ENCODE results near the gene CYSRT1. TPM values are rescaled to one million over a fixed set of nuclear protein-coding genes. Genes with fewer than 3 reads are reported as not detected.
A peak's percentile ranks its signal among the peaks of the same experiment; 100 is the strongest.

Gene CYSRT1
- total RNA-seq, 1 donor from 2014 or later: 1.4 TPM

DNA sequence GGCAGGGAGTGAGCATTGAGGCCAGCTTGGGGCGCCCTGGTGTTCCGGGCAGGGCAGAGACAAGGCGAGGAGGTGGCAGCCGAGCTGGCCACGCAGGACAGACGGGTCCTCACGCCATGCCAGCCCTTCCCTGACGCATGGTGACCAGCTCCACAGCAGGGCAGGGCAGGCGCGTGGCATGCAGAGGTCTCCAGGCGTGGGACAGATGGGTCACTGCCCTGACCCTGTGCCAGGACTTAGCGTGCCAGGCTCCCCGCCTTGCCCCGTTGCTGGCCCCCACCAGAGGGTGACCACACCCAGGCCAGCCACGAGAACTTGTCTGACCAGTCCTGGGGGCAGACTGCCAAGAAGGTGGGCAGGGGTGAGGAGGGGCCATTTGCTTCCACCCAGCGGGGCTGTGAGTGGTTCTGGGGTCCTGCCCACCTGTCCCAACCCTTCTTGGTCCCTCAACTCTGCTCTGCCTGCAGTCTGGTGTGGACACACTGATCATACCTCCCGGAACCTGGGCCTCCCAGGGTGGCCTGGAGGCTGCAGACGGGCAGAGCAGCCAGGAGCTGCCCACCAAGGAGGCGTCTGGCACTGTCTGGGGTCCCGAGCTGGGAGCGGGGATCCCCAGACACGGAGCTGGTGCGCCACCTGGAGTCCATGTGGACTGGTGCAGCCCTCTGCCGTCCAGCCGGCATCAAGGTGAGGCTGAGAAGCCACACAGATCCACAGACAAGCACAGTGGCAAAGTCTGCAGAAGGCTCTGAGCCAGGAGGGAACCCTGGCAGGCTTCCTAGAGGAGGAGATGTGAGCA lies 2.3 kb downstream of the CYSRT1 start, which contains the start of gene RNF224:
Gene RNF224, plus strand, starts transcription at position 449 of the 799 bp plus-strand sequence. CDS start 834 bp downstream, outside the sequence.
- DNase-seq: peak; percentile 47

DNA sequence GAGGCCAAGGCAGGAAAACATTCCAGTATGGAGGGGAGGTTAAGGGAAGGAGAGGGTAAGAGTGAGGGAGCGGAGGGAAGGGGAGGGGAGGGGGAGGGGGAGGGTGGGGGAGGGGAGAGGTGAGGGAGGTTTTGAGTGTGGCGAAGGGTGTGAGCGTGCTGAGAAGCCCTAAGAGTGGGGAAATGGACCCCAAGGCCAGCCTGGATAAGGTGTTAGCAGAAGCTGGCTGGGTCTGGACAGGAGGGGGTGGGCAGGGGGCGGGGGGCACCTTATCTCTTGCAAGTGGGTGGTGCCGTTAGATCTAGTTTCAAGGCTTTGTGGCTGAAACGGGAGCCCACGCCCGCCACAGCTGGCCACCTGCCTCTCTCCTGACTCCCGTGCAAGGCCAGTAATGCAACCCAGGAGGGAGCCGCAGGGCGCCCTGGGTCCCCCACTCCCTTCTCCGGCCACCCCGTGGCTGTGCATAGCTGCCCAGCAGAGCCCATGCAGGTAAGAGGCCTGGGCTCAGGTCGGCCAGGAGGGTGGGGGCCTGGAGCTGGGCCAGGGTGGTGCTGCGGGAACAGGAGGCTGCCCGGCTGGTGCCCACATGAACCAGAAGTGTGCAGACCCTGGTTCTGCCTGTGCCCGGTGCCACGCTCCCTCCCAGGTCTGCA lies 3.0 kb downstream of the CYSRT1 start:
- DNase-seq: no peak

DNA sequence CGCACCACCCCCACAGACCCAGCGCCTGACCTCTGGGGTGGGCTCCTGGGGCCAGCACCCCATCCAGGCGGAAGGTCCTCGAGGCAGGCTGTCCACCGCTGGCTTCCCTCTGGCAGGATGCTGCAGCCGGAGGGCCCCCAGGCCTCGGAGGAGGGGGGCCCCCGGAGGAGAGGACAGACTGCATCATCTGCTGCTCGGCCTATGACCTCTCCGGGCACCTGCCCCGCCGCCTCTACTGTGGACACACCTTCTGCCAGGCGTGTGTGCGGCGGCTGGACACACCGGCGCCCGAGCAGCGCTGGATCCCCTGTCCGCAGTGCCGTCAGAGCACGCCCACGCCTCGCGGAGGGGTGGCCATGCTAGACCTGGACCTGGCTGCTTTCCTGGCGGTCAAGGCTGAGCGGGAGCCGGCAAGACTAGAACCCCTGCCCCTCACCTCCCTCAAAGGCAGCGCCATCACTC lies 3.6 kb downstream of the CYSRT1 start:
- no peak for DNase-seq

DNA sequence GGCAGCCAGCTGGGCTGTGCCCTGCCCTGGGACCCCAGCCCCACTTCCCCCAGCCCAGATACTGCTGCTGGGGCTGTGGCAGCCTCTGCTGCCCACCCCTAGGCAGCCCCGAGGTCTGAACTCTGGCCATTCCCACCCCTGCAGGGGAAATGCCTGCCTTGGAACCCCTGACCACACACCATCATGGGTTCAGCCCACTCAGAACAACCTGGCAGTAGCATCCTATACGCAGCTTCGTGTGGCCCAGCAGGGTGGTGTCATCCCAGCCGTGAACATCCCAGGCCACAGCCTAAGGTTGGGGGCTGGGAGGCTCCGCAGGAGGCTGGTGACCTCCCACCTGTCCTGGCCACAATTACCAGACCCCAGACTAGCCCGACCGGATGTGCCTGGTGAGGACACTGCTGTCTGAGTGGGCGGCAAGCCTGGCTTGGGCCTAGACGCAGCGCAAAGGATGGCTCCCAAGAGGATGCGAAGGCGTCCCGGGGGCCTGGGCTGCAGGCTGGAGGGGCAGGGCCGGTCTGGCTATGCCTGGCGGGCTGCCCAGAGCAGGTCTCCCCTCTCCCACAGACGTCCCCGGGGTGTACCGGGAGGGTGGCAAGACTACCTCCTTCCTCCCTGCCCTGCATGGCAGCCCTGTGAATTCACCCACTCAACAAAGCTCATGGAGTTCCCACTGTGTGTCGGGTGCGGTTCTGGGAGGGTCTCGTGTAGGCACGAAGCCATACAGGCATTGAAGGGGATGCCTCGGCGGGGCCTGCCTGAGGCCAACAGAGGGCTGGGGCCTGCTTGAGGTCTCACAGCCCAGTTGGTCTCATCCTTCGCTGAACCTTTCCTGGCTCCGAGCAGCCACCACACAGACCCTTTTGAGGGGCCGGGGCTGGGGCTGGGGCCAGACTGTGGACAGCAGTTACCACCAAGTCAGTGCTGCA lies 4.3 kb downstream of the CYSRT1 start:
- no peak for DNase-seq

DNA sequence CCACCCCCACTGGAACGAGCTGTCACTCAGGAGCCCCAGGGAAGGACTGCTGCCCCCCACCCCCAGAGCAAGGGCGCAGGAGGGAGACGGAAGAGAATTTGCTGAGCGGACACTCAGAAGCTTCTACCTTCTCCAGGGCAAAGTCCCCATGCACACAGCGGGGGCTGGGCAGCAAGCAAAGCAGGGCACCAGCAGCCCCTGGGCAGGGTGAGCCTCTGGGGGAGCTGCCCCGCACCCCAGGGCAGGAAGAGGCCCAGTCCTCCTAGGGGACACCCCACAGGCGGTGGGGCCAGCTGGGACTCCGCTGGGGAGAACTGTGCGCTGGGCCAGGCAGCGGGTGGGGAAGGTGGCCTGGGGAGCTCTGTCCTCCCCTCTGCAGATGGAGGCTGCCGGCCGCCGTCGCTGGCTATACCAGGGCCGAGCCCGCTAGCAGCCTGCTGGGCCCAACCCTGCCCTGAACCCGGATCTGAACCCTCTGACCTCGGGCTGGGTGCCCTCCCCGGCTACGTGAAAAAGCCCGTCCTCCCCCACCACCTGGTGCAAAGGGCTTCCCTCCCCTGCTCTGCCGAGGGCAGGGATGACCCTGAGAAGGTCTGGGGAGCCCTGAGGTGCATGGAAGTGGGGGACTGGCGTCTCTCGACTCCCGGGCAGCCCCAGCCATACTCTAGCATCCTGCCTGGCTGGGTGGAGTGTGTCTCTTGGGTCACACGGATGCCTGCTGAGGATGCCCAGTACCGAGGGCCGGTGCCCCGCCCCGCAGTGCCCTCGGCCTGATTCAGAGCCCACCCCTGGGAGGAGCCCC lies 5.1 kb downstream of the CYSRT1 start:
- DNase-seq: no peak

DNA sequence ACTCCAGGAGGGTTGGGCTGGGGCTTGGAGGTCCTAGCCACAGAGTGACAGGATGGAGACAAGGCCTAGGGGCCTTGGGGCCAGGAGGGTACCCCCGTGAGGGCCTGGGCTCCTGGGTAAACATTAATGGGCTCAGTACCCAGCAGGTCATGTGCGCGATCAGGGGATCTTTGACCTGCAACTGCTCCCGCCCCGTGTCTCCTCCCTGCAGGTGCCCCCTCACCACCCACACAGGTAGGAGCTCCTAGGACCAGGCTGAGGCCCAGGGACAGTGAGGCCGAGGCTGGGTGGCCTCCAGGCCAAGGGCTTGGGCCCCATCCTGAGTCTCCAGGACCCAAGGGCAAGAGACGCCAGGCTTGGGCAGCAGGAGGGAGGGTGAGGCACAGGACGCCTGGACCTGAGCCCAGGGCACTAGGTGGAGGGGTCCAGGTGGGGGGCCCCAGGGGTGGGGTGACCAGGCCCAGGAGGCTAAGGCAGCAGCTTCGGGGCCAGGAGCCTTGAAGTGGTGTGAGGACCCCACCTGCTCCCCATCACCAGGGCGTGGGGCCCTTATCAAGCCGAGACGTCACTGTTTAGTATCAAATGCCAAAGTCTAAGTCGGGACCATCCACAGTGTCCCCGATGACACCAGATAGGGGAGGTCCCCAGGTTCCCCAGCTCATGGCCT lies 5.9 kb downstream of the CYSRT1 start, which contains the start of gene SLC34A3:
Gene SLC34A3, plus strand, starts transcription at position 197 of the 667 bp plus-strand sequence. CDS start 802 bp downstream, outside the sequence.
- DNase-seq: no peak

DNA sequence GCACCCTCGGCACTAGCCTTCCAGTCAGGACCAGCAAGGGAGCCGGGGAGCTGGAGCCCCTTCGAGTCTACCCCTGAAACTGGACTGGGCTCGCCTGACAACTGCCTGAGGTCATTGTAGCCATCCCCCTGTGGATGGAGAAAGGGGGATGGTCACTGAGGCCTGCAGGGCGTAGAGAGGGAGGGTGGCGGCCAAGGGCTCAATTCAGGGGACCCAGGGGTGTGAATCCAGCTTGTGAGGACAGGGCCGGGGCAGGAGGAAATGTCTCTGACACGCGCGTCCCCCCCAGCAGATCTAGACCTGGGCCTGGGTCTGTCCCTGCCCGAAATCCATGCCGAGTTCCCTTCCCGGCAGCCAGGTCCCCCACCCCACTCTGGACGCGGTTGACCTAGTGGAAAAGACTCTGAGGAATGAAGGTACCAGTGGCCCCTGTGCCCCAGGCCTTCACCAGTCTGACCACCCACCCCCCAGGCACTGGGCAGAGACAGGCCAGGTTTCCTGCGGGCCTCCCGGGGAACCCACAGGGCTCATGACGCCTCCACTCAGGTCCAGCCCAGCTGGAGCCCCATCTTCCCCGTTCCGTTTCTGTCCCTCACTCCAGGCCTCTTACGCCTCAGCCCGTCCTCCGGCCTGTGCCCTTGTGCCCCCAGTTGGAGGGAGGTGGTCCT lies 6.5 kb downstream of the CYSRT1 start:
- DNase-seq: no peak

DNA sequence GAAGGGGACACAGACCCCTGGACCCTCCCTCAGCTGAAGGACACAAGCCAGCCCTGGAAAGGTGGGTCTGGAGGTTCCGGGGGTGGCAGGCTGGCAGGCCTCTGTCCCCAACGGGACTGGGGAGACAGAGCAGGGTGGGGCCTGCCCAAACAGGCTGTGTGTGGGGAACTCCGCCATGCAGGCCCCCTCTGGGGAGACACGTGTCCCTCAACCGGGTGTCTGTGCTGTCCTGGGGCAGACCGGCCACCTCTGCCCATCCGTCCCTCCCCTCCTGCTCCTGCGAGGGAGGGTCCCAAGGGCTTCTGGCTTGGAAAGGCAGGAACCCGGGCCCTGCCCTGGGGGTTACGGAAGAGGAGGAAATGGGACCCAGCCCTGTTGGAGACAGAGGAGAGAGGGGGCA lies 7.1 kb downstream of the CYSRT1 start:
- DNase-seq: no peak

DNA sequence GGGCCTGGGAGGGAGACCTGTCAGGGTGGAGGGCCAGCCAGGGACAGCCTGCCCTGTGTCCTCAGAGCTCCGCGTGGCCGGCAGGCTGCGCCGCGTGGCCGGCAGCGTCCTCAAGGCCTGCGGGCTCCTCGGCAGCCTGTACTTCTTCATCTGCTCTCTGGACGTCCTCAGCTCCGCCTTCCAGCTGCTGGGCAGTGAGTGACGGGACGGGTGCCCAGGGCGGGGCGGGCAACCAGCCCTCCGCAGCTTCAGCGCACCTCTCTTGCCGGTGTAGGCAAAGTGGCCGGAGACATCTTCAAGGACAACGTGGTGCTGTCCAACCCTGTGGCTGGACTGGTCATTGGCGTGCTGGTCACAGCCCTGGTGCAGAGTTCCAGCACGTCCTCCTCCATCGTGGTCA lies 7.5 kb downstream of the CYSRT1 start:
- DNase-seq: no peak

DNA sequence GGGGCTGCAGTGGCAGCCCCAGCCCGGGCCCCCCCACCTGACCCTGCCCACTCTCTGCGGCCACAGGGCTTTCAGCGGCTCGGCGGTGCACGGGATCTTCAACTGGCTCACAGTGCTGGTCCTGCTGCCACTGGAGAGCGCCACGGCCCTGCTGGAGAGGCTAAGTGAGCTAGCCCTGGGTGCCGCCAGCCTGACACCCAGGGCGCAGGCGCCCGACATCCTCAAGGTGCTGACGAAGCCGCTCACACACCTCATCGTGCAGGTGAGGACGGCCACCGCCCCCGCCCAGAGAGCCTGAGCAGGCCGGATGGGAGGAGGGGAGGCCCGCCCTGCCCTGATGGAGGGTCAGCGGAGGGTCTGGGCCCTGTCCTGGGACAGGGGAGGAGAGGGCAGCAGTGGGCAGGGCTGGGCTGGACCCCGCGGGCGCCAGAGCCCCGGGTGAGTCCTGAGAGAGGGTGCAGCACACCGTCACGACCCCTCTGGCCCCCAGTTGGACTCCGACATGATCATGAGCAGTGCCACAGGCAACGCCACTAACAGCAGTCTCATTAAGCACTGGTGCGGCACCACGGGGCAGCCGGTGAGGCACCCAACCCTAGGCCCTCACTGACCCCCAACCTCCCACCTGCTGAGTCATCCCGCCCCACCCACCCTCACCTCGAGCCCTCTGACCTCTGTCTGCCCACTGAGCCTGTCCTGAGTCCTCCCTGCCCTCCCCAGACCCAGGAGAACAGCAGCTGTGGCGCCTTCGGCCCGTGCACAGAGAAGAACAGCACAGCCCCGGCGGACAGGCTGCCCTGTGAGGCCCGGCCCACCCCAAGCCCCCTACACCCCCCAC lies 8.4 kb downstream of the CYSRT1 start:
- DNase-seq: no peak

DNA sequence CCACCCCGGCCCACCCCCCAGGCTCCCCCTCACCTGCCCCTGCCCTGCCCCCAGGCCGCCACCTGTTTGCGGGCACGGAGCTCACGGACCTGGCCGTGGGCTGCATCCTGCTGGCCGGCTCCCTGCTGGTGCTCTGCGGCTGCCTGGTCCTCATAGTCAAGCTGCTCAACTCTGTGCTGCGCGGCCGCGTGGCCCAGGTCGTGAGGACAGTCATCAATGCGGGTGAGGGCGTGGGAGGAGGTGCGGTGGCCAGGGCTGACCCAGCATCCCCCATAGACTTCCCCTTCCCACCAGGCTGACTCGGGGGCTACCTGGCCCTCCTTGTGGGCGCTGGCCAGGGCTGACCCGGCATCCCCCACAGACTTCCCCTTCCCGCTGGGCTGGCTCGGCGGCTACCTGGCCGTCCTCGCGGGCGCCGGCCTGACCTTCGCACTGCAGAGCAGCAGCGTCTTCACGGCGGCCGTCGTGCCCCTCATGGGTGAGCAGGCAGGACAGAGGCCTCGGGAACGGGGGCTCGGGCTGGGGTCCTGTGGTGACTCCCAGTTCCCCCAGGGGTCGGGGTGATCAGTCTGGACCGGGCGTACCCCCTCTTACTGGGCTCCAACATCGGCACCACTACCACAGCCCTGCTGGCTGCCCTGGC lies 9.2 kb downstream of the CYSRT1 start:
- no peak for DNase-seq

DNA sequence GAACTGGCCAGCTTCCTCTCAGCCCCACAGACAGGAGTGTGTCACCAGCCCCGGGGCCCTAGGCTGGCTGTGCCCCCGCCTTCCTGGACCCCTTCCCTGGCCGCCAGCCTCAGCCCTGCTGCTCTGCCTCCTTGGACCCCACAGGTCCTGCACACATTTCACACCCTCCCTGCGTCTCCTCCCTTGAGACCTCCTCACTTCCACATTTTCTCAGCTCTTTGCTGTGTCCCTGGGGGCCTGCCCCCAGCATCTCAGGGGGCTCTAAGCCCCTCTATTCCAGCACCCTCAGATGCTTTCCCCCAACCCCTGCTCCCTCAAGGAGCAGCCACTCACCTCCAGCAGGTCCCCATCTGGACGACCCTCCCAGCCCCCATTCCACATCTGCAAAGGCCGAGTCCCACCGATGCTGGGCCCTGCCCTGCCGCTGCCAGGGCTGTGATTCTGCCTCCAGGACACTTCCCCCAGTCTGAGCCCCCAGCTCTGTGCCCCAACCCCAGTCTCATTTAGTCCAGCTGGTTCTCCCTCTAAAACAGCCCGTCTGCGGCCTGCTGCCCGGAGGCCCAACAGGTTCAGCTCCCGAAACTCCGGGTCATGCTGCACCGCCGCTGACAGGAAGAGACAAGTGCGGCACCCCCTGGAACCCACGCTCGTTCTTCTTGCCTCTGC lies 9.9 kb downstream of the CYSRT1 start:
- no peak for DNase-seq

DNA sequence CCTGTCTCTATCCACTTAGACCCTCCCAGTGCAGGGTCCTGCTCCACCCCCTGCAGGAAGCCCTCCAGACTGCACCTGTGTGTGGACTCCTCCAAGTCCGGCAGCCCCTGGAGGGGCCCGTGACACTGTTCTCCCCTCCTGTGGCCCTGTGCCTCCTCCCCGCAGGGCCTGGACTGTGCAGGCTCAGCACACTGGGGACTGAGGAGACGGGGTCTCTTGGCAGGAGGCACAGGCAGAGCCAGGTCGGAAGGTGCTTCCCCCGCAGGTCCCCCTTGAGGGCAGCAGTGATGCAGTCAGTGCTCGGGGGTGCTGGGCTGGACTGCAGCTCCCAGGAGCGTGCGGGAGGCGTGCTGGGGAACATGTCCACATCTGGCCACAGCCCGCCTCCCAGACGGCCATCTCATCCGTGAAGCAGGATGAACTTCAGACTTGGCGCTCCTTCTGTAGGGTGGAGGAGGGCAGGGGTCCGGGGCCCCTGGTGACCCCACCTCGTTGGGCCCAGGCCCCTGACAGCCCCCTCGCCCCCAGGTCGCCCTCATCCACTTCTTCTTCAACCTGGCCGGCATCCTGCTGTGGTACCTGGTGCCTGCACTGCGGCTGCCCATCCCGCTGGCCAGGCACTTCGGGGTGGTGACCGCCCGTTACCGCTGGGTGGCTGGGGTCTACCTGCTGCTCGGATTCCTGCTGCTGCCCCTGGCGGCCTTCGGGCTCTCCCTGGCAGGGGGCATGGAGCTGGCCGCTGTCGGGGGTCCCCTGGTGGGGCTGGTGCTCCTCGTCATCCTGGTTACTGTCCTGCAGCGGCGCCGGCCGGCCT lies 10.7 kb downstream of the CYSRT1 start:
- no peak for DNase-seq

DNA sequence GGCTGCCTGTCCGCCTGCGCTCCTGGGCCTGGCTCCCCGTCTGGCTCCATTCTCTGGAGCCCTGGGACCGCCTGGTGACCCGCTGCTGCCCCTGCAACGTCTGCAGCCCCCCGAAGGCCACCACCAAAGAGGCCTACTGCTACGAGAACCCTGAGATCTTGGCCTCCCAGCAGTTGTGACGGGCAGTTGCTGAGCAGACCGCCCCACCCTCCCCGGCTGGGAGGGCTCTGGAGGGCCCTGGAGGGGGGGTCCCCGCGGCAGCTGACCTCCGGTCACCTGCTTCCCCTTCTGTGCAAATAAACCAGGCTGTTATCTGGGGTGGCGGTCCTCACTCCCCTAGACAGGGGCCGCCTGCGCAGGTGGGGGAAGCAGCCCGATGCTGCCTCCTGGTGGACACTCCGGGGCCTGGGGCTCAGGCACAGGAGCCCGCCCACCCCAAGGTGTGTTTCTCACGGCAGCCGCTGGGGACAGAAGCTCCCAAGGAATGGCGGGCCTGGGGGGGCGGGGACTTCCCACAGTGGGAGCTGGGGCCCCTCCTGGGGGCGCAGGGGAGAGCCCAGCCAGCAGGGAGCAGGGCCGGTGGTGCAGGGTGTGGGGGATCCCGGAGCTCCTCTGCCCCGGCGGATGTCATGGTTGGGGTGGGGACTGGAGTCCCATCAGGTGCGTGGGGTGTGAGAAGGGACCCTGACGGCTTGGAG lies 11.4 kb downstream of the CYSRT1 start:
- DNase-seq: peak; percentile 18

DNA sequence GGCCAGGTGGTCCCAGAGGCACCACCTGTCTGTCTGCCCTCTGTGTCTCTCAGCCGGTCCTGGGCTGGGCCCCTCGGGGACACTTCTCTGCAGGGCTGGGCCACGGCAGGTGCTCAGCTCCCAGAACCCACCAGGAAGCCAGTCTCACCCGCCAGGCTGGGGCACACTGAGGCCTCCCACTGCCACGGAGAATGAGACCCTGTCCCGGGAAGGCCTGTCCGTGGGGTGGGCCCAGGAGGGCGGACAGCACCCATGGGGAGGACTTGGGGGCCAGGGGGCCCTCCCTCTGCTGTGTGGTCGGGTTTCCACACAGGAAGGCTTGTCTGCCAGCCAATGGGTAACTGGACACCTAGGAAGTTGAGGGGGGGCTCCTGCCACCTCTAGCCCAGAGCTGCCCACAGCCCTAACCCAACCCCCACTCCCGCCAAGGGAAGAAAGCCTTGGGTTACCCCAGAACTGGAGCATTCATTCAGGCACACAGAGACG lies 12.0 kb downstream of the CYSRT1 start:
- DNase-seq: no peak
